ENCODE measurements around the gene MTAP.
A peak's percentile ranks its signal among the peaks of the same experiment; 100 is the strongest.

Gene MTAP

DNA sequence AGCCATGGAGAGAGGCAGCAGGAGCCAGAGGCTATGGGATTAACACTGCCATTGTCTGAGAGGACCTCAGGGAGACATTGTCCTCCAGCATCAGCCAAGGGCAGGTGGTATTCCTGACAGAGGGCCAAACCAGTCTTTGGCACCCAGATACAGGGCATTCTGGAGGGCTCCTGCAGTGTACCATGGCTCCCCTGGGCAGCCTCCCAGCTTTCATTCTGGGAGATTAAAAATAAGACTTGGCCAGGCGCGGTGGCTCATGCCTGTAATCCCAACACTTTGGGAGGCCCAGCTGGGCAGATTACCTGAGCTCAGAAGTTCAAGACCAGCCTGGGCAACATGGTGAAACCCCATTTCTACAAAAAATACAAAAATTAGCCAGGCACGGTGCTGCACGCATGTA lies 4.2 kb downstream of the MTAP start:
- DNase-seq = no peak

DNA sequence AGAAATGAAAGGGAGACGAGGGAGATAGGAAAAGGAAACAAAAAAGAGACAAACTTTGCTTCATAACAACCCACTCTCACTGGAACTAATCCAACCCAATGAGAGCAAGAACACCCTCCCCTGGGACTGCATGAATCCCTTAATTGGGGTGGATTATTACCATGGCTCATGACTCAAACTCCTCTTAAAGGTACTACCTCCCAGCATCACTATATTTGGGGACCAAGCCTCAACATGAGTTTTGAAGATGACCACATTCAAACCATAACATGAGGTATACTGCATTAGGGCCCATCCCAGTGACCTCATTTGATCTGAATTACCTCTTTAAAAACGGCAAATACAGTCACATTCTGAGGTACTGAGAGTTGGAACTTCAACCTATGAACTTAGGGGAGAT lies 8.0 kb downstream of the MTAP start:
- DNase-seq = no peak

DNA sequence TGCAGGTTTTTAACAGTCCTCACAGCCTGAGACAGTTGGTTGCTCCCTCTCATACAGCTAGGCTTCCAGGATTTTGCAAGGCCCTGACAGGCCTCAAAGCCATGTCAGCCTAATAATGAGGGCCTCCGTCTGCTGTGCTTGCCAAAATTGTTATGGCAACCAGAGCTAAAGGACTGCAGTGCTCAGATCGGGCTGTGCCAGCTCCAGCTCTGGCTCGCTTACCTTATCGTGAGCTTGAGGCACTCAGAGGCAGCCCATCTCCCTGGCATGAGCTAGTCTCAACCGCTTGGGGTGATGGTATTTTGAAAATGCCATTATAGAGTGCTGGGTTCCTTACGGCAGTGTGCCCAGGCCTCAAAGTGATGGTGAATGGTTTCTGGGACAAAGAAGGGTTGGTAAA lies 8.4 kb downstream of the MTAP start:
- no peak for DNase-seq

DNA sequence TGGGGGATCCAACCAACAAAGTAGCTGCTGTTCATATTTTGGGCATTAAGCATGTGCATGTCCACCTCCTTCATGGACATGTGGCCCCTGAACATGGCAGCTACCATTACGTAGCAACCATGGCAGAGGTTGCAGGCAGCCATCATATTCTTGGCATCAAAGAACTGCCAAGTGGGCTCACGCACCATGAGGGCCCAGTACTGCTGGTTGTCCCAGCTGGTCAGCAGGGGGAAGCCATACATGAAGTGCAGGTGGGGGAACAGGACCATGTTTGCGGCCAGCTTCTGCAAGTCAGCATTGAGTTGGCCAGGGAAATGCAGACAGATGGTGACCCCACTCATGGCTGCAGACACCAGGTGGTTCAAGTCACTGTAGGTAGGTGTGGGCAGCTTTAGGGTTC lies 9.5 kb downstream of the MTAP start:
- DNase-seq = no peak

DNA sequence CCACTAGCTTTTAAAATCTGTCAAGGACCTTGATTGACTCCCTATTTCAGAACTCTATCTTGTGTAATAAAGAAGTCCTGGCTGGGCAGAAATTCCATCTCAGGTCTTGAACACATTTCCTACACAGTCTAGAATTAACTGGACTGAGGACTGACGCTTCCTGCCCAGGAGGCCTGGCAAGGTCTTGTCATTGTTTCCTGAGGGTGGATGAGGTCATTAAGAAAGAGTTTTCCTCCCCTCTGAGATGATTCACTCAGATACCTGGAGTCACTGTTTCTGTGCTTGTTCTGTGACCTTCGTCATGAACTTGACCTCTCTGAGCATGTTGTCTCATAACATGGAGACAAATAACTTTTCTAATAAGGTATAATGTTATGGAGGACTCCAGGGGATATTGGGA lies 10.0 kb downstream of the MTAP start:
- DNase-seq = no peak

DNA sequence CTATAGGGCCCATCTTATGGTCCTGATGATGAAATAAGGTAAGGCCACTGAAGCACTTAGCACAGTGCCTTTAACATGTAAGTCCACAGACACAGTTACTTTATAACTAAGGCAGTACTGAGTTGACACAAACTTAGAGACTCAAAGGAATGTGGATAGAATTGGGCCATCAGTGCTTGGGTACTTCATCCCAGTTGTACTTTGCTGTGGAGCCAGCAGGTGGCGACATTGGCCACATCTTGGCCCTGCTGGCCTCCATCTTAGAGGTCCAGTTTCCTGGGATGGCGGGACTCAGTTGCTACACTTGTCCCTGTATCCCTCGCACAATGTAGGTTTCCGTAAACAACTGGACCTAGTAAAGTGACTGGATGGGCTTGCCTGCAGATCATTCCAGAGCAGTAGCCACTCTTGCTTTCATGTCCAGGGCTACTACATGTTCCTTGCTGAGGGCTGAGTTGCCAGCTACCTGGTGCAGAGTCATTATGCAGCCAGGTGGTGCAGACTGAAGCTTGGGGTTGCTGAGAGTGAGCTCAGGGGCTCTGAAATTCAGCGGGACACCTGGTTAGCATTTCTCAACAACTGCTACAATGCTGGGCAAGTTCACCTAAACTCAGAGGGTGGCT lies 10.6 kb downstream of the MTAP start:
- DNase-seq = peak; percentile 16 to 45 (median 20)

DNA sequence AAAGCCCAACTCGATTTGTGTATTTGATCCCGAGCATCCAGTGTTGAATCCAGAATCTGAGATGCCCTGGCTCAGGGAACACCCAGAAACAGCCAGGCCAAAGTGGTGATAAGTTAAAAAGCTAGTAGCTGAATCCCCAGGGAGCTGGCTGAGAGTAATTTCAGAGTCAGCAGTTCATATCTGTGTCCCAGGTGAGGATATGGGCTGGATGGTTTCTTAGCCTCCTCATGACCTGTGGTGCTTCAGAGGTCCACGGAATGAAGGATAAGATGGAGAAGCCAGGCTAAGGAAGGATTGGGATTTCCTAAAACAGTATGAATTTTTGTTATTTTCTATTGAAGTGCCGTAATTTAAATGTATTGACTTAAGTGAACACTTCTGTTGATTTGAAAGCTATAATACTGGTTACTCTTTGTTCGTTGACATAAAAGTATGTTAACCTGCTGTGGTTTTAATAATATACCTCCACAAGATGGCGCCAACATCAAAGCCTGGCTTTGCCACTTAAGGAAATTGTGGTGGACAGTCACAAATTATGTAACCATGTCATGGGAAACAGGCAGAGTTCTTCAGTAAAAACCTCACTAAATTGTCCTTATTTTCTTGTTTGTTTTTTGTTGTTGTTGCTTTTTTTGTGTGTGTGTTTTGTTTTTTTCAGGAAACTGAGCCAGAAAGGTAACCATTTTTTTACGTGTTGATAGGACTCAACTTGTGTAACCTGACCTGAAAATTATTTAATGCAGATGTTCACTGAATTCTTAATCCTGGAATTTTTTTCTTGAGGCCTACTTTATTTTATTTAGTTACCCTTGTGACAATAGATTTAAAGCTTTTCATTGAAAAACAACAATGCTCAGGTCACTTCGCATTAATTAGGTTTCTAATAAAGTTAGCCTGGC lies 11.4 kb downstream of the MTAP start:
- DNase-seq = peak in 1 of 4 experiments; percentile 10

DNA sequence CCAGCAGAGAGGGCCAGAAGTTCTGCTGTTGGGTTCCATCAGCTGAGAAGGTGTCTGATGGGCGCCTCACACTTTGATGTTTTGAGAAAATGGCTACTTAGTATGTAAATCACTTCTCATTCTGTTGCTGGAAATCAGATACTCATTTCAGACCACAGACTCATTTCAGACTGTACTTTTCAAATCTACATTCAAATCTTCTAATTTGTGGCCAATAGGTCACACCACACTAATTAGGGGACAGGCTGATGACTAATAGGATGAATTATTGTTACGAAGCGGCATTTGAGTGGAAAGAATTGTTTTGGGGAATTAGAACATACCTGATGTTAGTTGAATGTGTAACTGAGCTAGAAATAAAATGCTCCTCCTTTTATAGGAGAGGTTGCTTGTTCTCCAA lies 13.2 kb downstream of the MTAP start:
- DNase-seq = no peak

DNA sequence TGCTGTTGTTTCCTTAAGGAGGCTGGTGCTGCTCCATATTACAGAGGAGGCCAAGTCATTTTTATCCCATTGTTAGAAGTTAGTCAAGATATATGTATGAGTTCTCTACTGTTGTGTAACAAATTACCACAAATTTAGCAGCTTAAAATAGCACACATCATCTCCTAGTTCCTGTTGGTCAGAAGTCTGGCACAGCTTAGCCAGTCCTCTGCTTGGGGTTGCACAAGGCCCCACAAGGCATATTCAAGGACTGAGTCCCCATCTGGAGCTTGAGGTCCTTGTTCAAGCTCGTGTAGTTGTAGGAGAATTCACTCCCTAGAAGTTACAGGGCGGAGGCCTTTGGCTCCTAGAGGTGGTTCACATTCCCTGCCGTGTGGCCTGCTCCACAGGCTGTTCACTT lies 14.7 kb downstream of the MTAP start:
- DNase-seq = no peak

DNA sequence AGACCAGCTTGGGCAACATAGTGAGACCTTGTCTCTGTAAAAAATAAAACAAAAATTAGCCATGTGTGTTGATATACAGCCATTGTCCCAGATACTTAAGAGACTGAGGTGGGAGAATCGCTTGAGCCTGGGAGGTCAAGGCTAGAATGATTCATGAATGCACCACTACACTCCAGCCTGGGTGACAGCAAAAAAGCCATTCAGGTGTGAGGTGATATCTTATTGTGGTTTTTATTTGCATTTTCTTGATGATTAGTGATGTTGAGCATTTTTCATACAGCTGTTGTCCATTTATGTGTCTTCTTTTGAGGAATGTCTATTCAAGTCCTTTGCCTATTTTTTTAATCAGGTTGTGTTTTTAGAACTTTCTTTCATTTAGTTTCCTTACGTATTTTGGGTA lies 23.2 kb downstream of the MTAP start:
- DNase-seq = no peak

DNA sequence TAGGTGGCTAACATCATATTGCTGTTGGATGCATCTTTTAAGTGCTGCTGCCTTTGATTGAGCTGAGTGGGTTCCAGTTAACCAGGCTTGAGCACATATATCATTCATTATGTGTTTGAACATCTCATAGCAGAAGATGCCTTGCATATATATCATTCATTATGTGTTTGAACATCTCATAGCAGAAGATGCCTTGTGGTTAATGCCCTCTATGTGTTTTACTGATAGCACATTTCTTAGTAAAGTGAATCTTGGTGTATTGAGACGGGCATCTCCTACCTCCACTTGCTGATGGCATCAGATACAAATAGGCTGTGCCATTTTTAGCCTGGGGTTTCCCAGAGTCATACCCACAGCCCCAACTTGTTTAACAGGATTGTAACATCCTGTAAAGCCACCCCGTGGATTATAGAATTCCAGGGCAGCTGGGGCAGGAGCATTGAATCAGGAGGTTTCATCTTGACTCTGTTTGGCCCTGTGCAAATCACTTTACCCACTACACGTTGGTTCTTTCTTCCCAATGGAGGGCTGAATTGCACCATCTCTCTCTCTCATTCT lies 26.5 kb downstream of the MTAP start:
- DNase-seq = no peak

DNA sequence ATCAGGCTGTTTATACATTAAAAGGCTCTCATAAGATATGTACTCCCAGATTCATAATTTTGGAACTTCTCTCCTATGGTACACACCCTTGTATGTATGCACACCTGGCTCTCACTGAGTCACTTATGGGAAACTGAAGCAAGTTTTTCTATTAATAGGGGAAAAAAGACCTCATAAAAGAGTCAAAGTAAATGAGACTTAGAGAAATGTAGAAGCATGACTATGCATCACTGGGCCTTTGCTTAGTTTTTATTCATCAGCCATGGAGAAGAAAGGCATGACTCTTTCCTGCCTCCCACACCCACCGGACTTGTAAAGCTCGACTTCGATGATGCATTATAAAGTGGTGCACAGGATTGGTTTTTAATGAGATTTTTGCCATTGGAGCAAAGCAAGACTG lies 28.2 kb downstream of the MTAP start:
- no peak for DNase-seq

DNA sequence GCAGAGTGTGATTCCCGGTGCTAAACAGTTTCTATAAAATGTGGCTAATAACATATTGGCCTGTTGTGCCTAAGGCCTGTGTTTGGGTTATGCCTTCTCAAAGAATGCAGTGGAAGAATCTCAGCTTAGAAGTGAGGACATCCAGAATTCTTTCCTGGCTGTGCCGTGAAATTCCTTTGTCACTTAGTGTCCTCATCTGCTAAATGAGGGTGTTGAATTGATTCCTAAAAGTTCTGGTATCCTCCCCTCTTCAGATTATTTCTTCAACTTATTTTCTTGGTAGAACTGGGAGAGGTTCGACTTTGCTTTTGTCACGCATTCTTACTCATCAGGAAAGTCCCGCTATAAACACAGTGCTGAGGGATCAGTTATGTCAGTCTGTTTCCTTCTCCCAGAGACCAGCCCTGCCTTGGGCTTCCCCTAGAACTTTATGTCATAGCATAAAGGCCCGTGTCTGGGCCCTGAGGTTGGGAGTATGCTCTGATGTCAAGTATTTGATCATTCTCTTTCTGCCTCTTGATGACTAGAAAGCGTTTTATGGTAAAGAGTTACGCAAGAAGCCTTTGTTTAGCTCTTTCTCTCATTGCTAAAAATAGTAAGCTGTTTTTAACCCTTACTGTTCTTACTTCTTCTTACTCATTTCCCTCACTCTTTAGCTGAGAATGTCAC lies 29.5 kb downstream of the MTAP start:
- DNase-seq = no peak

DNA sequence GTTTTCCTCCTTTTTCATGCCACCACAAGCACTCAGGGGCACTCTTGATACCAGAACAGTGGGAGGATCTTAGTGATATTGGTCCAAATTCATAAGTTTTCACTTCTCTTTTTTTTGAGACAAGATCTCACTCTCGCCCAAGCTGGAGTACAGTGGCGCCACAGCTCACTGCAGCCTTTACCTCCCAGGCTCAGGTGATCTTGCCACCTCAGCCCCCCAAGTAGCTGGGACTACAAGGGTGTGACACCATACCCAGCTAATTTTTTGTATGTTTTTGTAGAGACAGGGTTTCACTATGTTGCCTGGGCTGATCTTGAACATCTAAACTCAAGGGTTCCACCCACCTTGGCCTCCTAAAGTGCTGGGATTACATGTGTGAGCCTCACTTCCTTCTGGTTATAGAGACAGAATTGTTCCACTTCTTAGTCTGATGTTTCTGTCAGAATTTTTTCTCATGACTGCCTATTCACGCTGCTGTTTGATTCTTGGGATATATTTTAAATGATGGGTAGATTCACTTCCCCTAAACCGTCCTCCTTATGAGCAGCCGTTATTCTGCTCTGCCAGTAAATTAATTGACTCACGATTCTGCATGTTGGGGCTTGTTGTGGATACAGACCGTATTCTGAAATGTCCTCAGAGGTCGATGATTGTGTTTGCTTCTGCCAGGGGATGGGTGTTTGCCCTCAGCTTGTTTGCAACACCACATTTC lies 30.8 kb downstream of the MTAP start:
- DNase-seq = no peak

DNA sequence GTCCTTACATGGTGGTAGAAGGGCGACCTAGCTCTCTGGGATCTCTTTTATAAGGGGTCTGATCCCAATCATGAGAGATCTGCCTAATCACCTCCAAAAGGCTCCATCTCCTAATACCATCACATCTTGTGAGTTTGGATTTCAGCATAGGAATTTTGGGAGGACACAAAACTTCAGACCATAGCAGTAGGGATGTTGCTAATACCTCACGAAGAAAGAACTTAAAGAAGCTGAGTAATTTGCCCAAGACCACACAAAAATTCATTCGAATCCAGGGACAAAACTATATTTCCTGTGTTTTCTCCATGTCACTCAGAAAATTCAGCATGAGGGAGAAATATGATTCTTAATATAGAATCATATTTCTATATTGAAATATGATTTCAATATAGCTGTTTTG lies 32.7 kb downstream of the MTAP start:
- no peak for DNase-seq

DNA sequence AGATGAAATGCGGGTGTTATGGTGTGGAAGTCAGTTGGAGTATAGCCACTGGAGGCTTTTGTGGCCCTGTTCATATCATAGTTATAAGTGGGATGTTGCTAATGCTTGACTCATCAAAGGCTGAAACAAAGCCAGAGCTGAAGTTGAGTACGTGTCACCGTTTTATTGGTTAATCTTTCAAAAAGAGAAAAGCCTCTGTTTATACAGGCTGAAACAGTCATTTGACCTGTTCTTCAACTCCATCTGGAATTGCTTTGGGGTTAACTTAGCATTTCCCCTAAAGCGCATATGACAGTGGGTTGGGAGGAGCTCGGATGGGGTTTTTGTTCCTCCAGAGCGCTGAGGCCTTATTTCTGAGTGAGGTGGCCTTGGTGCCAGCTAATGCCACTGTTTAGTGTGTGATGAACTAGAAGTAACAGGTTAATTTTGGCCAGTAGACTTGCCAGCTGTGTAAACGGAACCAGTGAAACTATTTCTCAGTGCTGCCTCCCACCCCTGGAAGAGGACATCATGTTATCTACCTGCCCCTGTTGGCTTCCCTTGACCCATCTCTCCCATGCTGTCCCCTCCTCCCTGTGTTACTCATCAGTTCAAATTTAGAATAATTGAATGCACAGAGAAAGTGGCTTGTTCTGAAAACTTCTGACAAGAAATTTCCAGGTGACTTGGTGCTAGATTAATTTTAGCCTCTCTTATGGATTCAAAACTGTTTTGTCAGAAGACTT lies 34.2 kb downstream of the MTAP start:
- no peak for DNase-seq

DNA sequence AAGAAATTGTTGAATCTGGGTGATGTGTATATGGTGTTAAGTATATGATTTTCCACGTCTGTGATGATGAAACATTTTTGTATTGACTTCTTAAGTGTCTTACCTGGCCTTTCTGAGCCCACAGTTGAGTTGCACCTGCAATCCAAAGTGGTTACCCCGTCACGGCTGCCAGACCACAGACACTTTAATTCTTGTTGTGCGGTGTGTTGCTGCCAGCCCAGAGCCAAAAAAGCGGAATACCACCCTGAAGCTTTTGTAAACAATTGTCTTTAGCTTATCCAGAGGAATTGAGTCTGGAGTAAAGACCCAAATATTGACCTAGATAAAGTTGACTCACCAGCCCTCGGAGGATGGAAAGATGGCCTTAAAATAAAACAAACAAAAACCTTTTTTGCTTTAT lies 35.1 kb downstream of the MTAP start:
- DNase-seq = no peak

DNA sequence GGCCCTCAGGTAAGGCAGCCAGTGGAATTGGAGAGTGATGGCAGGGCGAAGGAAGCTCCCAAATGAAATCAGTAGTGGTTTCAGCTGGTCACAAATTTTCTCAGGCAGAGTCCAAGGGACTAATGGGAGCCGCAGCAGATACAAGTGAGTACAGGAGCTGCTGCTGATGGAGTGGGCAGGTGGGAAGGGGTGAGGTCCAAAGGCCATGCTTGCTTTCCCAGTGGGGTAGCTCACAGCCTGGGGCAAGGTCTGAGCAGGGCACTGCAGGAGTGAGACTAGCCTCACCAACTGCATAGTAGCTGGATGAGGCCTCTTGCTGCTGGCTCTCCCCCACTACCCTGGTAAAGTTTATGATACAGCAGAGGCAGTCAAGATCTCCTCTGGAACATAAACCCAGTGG lies 38.2 kb downstream of the MTAP start:
- DNase-seq = no peak

DNA sequence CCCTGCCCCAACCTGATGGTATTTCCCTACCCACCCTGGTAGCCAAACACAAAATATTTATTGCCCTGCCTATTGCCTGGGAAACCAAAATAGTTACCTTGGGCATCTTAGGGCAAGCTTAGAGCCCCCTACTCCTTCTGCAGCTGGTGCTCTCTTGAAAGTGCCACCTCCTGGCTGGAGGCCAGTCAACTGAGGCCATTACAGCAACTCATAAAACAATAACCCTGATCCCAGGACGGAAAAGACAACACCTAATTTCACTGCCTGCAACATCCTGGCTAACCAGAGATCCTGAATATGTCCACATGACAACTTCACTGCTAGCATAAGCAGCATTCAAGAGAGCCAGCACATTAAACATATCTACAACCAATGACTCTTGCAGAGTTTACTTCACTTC lies 38.7 kb downstream of the MTAP start:
- no peak for DNase-seq

DNA sequence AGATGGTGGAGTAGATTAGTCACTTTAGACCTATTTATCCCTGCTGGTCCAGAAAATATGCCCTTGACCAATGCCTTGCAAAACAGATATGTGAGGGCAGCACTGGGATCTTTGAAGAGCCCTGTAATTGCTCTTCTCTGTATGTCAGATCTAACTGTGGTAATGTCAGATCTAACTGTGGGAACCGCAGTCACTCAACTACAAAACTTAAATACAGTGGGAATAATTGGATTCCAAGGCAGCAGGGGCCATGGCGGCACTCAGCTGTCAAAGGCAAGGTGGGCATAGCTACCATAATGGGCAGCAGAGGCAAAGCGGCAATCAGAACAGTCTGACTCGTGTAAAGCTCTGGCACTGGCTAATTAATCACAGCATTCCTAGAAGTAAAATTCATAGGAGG lies 46.2 kb downstream of the MTAP start:
- DNase-seq = no peak

DNA sequence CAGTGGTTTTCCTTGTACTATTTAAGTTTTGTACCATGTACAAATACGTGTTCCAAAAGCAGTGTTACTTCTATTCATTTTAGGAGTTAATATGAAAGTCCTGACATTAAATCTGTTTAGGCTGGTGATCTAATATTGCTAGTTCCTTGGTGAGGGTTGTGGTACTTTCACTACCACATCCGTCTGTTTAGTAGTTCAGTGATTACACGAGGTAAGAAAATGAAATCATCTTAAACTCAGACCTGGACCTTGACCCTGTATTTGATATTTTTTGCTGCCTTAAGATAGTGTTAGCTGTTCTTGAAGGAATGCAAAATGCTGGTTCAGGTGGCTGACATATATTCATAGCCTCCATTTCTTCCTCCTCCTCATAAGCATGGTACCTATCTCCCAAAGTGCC lies 50.3 kb downstream of the MTAP start:
- DNase-seq = no peak

DNA sequence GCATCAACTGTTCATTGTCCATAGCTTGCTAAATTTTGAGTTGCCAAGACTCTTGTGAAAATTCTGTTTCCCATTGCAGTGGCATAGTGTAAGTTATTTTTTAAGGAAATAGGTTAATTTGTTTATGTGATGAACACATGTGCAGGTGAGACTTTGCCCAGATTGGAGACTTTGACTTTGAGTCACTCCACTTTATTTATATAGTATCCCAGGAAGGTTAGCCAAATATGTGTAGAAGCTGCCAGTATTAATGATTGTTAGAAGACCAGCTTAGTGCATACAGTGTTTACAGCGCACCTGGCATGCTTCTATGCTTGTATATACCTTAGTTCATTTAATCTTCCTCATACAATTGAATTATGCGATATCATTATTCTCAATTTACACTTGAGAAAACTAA lies 51.0 kb downstream of the MTAP start:
- no peak for DNase-seq

DNA sequence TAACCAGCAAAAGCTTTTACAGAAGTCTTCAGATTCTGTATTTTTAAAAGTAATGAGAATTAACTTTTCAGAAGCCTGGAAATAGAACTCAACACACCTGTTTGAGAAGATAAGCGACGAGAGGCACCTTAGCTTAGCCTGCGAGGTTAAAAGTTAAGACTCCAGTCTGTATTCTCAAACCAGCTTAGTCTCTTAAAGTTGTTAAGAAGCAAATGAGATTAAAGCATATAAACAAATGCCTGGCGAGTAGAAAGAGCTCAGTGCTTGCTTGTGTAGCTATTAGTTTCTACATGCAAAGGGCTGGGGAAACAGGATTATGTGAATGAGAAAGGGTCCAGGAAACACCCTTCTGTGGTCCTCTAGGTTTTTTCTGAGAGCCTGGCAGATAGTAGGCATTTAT lies 51.7 kb downstream of the MTAP start:
- no peak for DNase-seq

Data from activated naive CD4-positive, alpha-beta T cell (primary cell).